ENCODE measurements around the gene CCP110.

Gene CCP110

GRCh38 chr16:19583665-19584300, 60.0 kb downstream of the CCP110 start:
- Mint-ChIP-seq H3K27me3 (ENCODE audit: low read depth, poor library complexity) (no peaks in the 10 kb centered on the region), H3K9me3 (peaks cover 23% of the 10 kb centered on the region), H3K36me3 (ENCODE audit: low read depth) (peaks cover 81% of the 10 kb centered on the region), H3K4me1 (no peaks in the 10 kb centered on the region), H3K27ac (no peak overlapping the region), H3K4me3 (no peak overlapping the region)
- peak; percentile 32 for DNase-seq
- TF ChIP-seq CTCF (IDR thresholded peaks at IDR 0.05), result peak; percentile 88

- H3K27ac Mint-ChIP-seq, result peak overlapping the region; percentile 93
- no peak for TF ChIP-seq CTCF (IDR thresholded peaks at IDR 0.05)
- H3K9me3 Mint-ChIP-seq, result no peaks in the 10 kb centered on the region
- no peaks in the 10 kb centered on the region for H3K27me3 Mint-ChIP-seq (ENCODE audit: low read depth, poor library complexity)
- H3K4me3 Mint-ChIP-seq, result no peak overlapping the region
- H3K4me1 Mint-ChIP-seq, result peaks cover 15% of the 10 kb centered on the region
- no peak for DNase-seq
- H3K36me3 Mint-ChIP-seq (ENCODE audit: low read depth), result peaks cover 55% of the 10 kb centered on the region
Measured at GRCh38 chr16:19588661-19589060, 64.9 kb downstream of the CCP110 start.

- no peak for TF ChIP-seq CTCF (IDR thresholded peaks at IDR 0.05)
- Mint-ChIP-seq H3K36me3 (ENCODE audit: low read depth) (peaks cover 54% of the 10 kb centered on the region), H3K4me1 (peaks cover 15% of the 10 kb centered on the region), H3K9me3 (no peaks in the 10 kb centered on the region), H3K27me3 (ENCODE audit: low read depth, poor library complexity) (no peaks in the 10 kb centered on the region), H3K4me3 (no peak overlapping the region), H3K27ac (peak overlapping the region; percentile 93)
- no peak for DNase-seq
Measured at GRCh38 chr16:19589106-19589505, 65.4 kb downstream of the CCP110 start.

- Mint-ChIP-seq H3K27me3 (ENCODE audit: low read depth, poor library complexity) (no peaks in the 10 kb centered on the region), H3K27ac (peak overlapping the region; percentile 93), H3K4me3 (no peak overlapping the region), H3K9me3 (no peaks in the 10 kb centered on the region), H3K36me3 (ENCODE audit: low read depth) (peaks cover 52% of the 10 kb centered on the region), H3K4me1 (peaks cover 15% of the 10 kb centered on the region)
- no peak for DNase-seq
- no peak for TF ChIP-seq CTCF (IDR thresholded peaks at IDR 0.05)
Measured at GRCh38 chr16:19589771-19590302, 66.1 kb downstream of the CCP110 start.

GRCh38 chr16:19595043-19595767, 71.5 kb downstream of the CCP110 start:
- no peak for DNase-seq
- Mint-ChIP-seq H3K4me1 (peaks cover 1% of the 10 kb centered on the region), H3K9me3 (no peaks in the 10 kb centered on the region), H3K36me3 (ENCODE audit: low read depth) (peaks cover 20% of the 10 kb centered on the region), H3K27me3 (ENCODE audit: low read depth, poor library complexity) (no peaks in the 10 kb centered on the region), H3K4me3 (no peak overlapping the region), H3K27ac (peak overlapping the region; percentile 66)
- TF ChIP-seq CTCF (IDR thresholded peaks at IDR 0.05), result no peak

All from nephron progenitor cell (in vitro differentiated cells).